Bronchial epithelial cell (primary cell): ENCODE data around the gene HEPH. TPM values are rescaled to one million over a fixed set of nuclear protein-coding genes. Genes with fewer than 3 reads are reported as not detected.
"Not testable (repeated sequence)": the region's sequence is repeated elsewhere in the genome, so short reads cannot be mapped to it uniquely, and the experiment has no call there.

ENCODE experiments used
- DNase-seq: peaks from one replicate; pipeline ENCODE4 v3.0.0-alpha.2; 2010; ENCODE audit warnings: low read depth
- FAIRE-seq: peaks from 2 replicates; lab custom pipeline; 2011; peaks lifted over from hg19 to GRCh38; lab: Jason Lieb, UNC
- H3K27me3 ChIP-seq: 2 replicates; pipeline ENCODE4 v1.5.1; 2011; ENCODE audit warnings: low read length; ENCODE audit not compliant: control insufficient read depth, insufficient read depth
- H3K36me3 ChIP-seq: 2 replicates; pipeline ENCODE4 v1.5.1; 2011; ENCODE audit warnings: low read length; ENCODE audit not compliant: control insufficient read depth, insufficient read depth
- H3K4me3 ChIP-seq: 2 replicates; pipeline ENCODE4 v1.5.1; 2011; ENCODE audit warnings: mild to moderate bottlenecking, low read depth, low read length, control low read depth
- total RNA-seq: library from RNA; depleted of rRNA; stranded (reverse); fragments of >200 nt; gene quantifications from 2 replicates; pipeline ENCODE4 v1.2.1, GENCODE V29; 2014
- TF ChIP-seq, protein P1 (sequence below): IDR thresholded peaks from 2 replicates; pipeline ENCODE4 v1.5.1; 2011; ENCODE audit warnings: mild to moderate bottlenecking, moderate library complexity, low read length, control low read depth, inconsistent platforms; ENCODE audit not compliant: insufficient read depth, severe bottlenecking

Gene HEPH, protein sequence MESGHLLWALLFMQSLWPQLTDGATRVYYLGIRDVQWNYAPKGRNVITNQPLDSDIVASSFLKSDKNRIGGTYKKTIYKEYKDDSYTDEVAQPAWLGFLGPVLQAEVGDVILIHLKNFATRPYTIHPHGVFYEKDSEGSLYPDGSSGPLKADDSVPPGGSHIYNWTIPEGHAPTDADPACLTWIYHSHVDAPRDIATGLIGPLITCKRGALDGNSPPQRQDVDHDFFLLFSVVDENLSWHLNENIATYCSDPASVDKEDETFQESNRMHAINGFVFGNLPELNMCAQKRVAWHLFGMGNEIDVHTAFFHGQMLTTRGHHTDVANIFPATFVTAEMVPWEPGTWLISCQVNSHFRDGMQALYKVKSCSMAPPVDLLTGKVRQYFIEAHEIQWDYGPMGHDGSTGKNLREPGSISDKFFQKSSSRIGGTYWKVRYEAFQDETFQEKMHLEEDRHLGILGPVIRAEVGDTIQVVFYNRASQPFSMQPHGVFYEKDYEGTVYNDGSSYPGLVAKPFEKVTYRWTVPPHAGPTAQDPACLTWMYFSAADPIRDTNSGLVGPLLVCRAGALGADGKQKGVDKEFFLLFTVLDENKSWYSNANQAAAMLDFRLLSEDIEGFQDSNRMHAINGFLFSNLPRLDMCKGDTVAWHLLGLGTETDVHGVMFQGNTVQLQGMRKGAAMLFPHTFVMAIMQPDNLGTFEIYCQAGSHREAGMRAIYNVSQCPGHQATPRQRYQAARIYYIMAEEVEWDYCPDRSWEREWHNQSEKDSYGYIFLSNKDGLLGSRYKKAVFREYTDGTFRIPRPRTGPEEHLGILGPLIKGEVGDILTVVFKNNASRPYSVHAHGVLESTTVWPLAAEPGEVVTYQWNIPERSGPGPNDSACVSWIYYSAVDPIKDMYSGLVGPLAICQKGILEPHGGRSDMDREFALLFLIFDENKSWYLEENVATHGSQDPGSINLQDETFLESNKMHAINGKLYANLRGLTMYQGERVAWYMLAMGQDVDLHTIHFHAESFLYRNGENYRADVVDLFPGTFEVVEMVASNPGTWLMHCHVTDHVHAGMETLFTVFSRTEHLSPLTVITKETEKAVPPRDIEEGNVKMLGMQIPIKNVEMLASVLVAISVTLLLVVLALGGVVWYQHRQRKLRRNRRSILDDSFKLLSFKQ
- total RNA-seq: under 0.01 and 0.26 TPM in 2 replicates

GRCh38 chrX:66163849-66164411, at the start of gene HEPH:
Gene HEPH, plus strand, starts transcription at chrX:66164247. Its CDS starts 6,324 bp downstream, at chrX:66170571.
- TF ChIP-seq, protein P1, sequence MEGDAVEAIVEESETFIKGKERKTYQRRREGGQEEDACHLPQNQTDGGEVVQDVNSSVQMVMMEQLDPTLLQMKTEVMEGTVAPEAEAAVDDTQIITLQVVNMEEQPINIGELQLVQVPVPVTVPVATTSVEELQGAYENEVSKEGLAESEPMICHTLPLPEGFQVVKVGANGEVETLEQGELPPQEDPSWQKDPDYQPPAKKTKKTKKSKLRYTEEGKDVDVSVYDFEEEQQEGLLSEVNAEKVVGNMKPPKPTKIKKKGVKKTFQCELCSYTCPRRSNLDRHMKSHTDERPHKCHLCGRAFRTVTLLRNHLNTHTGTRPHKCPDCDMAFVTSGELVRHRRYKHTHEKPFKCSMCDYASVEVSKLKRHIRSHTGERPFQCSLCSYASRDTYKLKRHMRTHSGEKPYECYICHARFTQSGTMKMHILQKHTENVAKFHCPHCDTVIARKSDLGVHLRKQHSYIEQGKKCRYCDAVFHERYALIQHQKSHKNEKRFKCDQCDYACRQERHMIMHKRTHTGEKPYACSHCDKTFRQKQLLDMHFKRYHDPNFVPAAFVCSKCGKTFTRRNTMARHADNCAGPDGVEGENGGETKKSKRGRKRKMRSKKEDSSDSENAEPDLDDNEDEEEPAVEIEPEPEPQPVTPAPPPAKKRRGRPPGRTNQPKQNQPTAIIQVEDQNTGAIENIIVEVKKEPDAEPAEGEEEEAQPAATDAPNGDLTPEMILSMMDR: no peak
- no peaks in the 10 kb centered on the region for H3K27me3 ChIP-seq
- H3K4me3 ChIP-seq: no peak within 1 kb of the TSS
- no peaks in the 10 kb centered on the region for H3K36me3 ChIP-seq
- FAIRE-seq (no peak), DNase-seq (no peak)

GRCh38 chrX:66118722-66119121, 45.3 kb upstream of the HEPH start:
- DNase-seq, H3K27me3 ChIP-seq, H3K4me3 ChIP-seq, FAIRE-seq, H3K36me3 ChIP-seq: not testable (repeated sequence)

GRCh38 chrX:66121354-66121753, 42.7 kb upstream of the HEPH start:
- not testable (repeated sequence) for DNase-seq, FAIRE-seq, H3K27me3 ChIP-seq, H3K36me3 ChIP-seq, H3K4me3 ChIP-seq

DNA sequence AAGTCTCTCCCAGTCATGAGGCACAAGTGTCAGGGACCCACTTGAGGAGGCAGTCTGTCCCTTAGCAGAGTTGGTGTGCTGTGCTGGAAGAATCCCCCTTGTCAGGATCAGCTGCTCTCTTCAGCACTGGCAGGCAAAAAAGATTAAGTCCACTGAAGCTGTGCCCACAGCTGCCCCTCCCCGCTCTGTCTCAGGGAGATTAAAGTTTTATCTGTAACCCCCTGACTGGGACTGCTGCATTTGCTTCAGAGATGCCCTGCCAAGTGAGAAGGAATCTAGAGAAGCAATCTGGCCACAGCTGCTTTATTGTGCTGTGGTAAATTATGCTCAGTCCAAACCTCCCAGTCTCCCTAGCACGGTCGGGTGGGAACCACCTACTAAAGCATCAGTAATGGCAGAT, 37.4 kb upstream of the HEPH start:
- Histone ChIP-seq H3K36me3 (no peaks in the 10 kb centered on the region), H3K27me3 (no peaks in the 10 kb centered on the region), H3K4me3 (no peak overlapping the region)
- FAIRE-seq: no peak
- TF ChIP-seq, protein P1: no peak
- DNase-seq: no peak

GRCh38 chrX:66130469-66130868, 33.6 kb upstream of the HEPH start:
- DNase-seq (no peak), FAIRE-seq (no peak)
- TF ChIP-seq, protein P1: no peak
- no peaks in the 10 kb centered on the region for H3K27me3 ChIP-seq
- H3K36me3 ChIP-seq: no peaks in the 10 kb centered on the region
- no peak overlapping the region for H3K4me3 ChIP-seq

DNA sequence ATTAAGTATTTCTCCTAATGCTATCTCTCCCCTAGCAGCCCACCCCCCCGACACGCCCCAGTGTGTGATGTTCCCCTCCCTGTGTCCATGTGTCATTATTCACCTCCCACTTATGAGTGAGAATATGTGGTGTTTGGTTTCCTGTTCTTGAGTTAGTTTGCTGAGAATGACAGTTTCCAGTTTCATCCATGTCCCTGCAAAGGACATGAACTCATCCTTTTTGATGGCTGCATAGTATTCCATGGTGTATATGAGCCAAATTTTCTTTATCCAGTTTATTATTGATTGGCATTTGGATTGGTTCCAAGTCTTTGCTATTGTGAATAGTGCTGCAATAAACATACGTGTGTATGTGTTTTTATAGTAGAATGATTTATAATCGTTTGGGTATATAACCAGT, 28.8 kb upstream of the HEPH start:
- not testable (repeated sequence) for H3K4me3 ChIP-seq, H3K27me3 ChIP-seq, DNase-seq, H3K36me3 ChIP-seq, FAIRE-seq
